Esophagus muscularis mucosa (tissue), 4 donors: Measurements from ENCODE around the gene DNHD1.

ENCODE experiments used
- EP300 ChIP-seq: sonication (generic); formaldehyde crosslinking; IDR thresholded peaks from one replicate; pipeline ENCODE4 v1.6.1; 2017; ENCODE audit warnings: antibody characterized with exemption
- POLR2A ChIP-seq: fragments of 450-650 bp; IDR thresholded peaks from one replicate; pipeline ENCODE4 v1.6.1; 2017; ENCODE audit warnings: antibody characterized with exemption, moderate library complexity, mild to moderate bottlenecking, low read depth
- POLR2AphosphoS5 ChIP-seq, 2 donors: sonication (generic); formaldehyde crosslinking; IDR thresholded peaks; one replicate each; pipeline ENCODE4 v1.6.1; 2017; ENCODE audit warnings: antibody characterized with exemption in 2 of 2
- TF ChIP-seq, protein P1 (sequence below), 3 experiments: fragments of 200-600 bp in 2 of 3; fragments of 450-650 bp in 1 of 3; sonication (generic) in 2 of 3; IDR thresholded peaks; one replicate each; pipeline ENCODE4 v1.5.1; 2017 to 2019; ENCODE audit warnings: antibody characterized with exemption in 3 of 3, mild to moderate bottlenecking in 2 of 3, moderate library complexity in 1 of 3

DNA sequence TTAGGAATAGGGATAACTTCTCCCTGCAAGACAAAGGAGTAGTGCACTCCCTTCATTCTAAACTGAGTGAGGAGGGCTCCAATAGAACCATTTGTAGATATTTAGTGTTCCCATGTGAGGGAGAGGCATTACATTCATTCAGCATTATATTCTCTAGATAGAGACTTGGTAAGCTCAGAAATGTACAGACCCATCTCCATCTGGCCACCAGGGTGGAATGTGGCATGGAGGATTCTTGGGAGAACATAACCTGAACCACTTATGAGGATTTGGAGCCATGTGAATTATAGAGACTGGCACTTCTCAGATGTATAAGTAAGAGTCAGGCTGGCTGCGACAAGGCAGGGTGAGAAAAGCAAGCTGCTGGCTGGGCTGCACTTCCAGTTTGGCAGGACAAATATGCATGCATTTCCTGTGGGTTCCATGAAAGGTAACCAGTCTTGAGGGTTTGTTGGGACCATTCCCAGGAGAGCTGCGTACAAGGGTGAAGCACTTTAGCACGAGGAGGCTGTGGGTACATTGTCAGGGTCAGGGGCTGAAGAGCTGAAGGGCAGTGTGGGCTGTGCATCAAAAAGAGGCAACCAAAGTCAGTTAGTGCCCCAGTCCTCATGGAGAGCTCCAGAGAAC lies 97.2 kb downstream of the DNHD1 start:
- TF ChIP-seq, protein P1, sequence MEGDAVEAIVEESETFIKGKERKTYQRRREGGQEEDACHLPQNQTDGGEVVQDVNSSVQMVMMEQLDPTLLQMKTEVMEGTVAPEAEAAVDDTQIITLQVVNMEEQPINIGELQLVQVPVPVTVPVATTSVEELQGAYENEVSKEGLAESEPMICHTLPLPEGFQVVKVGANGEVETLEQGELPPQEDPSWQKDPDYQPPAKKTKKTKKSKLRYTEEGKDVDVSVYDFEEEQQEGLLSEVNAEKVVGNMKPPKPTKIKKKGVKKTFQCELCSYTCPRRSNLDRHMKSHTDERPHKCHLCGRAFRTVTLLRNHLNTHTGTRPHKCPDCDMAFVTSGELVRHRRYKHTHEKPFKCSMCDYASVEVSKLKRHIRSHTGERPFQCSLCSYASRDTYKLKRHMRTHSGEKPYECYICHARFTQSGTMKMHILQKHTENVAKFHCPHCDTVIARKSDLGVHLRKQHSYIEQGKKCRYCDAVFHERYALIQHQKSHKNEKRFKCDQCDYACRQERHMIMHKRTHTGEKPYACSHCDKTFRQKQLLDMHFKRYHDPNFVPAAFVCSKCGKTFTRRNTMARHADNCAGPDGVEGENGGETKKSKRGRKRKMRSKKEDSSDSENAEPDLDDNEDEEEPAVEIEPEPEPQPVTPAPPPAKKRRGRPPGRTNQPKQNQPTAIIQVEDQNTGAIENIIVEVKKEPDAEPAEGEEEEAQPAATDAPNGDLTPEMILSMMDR (IDR thresholded peaks at IDR 0.05), result peak in 1 of 3 experiments; percentile 4
- TF ChIP-seq EP300 (no peak), POLR2A (no peak), POLR2AphosphoS5 (IDR thresholded peaks at IDR 0.05) (no peak)
